ENCODE measurements around the gene MDFI.
A peak's percentile ranks its signal among the peaks of the same experiment; 100 is the strongest.

MDFI gene, protein sequence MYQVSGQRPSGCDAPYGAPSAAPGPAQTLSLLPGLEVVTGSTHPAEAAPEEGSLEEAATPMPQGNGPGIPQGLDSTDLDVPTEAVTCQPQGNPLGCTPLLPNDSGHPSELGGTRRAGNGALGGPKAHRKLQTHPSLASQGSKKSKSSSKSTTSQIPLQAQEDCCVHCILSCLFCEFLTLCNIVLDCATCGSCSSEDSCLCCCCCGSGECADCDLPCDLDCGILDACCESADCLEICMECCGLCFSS

DNA sequence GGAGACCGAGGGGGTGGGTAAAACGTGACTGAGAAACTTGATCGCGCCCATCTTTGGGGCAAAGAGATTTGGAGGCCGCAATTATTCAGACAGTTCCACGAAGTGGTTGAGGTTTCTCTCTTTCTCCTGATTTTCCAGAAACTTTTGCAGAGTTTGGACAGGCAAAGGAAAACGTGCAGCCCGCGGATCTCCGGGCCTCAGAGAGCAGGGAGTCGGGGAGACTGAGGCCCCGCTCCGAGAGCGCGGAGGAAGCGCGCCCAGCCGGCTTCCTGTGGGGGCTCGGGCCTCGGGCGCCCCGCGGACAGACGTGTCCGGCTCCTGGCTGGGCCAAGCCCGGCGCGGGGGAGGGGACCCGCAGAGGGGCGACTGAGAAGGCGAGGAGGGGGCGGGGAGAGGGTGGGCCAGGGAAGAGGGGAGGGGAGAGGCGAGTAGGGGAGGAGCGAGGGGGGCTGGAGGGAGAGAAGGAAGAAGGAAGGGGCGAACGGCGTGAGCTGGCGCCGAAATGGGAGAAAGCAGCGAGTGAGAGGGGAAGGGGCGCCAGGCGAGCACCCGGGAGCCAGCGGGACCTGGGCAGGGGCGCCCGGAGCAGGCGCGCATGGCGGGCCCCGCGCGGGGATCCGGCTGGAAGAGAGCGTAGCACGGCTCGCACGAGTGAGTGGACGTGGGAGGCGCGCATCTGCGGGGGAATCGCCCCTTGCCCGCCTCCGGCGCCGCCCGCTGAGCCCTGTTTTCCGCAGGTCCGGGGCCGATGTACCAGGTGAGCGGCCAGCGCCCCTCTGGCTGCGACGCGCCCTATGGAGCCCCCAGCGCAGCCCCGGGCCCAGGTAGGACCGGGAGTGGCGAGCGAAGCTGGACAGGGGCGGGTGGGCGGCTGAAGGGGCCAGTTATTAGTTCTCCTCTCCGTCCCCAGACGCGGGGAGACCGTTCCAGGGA lies at the start of gene MDFI:
Gene MDFI (plus strand): TSS at position 467 of the 933 bp plus-strand sequence. CDS start 282 bp downstream, at position 749.
- peak; percentile 4 for DNase-seq

DNA sequence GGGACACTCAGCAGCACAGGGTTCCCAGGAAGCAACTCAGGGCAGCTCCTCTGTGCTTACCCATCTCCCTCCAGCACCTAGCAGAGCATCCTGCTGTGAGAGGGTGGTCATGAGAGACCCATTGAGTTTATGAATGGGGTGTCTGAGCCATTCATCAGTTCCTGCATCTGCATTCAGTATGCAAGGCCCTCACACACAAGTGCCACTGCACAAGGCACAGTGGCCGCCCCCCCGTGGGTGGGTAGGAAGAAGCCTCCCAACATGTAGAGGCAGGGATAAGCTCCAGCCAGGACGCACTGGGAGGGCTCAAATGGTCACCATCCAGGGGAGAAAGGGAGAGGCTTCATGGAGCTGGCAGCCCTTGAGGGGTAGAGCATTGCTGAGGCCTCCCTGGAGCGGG lies 49.0 kb upstream of the MDFI start:
- DNase-seq: peak; percentile 4

DNA sequence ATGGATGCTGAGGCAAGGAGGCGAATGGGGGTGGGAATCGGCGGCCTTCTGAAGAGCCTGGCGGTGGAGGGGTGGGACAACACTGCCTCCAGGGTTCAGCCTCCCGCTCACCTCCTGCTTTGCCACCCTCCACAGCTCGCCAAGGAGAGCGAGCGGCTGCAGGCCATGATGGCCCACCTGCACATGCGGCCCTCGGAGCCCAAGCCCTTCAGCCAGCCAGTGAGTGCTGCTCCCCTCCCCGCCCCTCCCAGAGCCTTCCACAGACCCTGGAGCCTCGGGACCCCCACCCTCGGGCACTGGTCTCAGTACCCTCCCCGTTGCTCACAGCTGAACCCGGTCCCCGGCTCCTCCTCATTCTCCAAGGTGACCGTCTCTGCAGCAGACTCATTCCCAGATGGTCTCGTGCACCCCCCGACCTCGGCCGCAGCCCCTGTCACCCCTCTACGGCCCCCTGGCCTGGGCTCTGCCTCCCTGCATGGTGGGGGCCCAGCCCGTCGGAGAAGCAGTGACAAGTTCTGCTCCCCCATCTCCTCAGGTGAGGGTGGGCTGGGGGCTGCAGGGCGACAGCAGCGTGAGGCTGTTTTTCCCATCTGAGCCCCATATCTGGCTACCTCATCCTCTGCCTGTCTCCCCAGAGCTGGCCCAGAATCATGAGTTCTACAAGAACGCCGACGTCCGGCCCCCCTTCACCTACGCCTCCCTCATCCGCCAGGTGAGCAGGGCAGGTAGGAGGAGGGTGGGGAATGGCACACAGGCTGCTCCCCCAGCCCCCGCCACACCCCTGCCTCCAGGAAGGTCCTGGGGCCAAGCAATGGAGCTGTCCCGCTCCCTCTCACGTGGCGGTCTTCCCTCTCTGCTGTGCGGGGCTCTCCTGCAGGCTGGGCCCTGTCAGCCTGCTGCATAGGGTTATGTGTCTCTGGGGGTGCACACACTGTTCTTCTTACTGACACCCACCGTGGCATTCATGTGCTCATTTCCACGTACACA lies 48.3 kb upstream of the MDFI start:
- DNase-seq: no peak

DNA sequence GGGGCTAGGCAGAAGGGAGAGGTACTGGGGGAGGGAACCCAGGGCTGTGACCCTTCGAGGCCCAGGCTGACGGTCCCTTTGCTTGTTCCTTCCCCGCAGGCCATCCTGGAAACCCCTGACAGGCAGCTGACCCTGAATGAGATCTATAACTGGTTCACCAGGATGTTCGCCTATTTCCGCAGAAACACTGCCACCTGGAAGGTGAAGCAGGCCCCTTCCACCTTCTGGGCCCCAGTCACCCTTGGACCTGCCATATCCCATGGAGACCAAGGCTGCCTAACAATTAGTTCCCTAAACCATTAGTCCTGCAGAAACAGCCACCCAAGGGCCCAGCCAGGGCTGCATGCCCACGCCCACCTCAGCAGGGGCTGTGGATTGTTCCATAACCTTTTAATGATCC lies 47.1 kb upstream of the MDFI start:
- no peak for DNase-seq

DNA sequence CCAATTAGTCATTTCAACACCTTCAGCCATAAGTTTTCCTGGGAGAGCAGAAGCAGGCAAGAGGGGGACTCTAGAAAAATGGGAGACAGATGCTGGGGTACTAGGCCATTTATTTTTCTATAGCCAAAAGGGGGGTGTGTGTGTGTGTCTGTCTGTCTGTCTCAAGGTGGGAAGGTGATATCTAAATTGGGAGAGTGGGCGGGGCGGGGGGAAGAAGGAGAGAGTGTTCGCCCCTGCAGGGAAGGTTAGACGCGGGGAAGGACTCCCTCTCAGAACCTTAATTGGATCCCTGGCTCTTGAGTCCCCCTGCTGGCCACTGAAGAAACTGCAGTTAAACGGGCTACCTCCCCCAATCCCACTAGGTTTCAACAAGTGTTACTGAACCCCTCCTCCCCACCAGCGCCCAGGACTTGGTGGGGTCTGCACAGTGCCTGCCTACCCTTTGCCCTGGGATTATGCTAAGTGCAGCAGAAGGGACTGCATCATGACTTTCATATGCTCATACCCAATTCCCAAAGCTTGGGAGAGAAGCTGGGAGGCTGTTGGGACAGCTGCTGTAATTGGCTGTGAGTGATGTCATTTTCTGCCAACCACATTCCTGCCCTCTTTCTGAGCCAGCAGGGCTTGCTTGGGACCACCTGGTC lies 46.3 kb upstream of the MDFI start:
- peak; percentile 54 for DNase-seq

DNA sequence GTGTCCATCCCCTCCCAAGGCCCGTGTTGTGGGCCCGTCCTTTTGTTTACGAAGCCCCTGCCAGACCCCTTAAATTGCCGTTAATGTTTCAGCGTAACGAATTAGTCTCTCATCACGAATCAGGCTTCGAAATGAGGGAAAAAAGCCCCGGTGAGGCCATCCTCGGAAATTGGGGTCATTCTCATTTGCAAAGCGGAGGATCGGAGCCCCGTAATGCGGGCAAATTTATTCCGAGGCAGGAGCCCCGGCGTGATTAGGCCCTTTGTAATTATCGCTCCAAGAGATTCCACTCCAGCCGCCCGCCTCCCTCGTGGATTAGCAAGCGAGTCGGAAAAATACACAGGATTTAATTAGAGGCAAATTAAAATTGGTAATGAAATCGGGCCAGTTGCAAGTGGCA lies 44.9 kb upstream of the MDFI start:
- DNase-seq: no peak

DNA sequence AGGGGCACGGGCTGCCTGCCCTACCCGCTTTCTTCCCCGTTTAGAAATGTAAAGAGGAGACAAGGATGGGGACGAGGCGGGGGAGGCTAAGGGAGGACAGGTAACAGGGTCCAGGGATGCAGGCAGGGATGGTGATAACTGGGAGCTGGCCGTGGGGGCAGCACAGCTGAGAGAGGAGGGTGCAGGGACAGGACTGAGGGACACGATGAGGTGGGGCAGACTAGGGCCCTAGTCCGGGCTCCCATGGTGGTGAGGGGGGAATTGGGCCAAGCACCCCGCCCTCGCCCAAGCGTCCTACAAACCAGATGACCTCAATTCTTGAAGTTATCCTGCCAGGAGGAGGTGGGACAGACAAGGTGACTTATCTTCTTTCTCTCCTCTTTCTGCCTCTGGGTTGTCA lies 44.4 kb upstream of the MDFI start:
- no peak for DNase-seq

DNA sequence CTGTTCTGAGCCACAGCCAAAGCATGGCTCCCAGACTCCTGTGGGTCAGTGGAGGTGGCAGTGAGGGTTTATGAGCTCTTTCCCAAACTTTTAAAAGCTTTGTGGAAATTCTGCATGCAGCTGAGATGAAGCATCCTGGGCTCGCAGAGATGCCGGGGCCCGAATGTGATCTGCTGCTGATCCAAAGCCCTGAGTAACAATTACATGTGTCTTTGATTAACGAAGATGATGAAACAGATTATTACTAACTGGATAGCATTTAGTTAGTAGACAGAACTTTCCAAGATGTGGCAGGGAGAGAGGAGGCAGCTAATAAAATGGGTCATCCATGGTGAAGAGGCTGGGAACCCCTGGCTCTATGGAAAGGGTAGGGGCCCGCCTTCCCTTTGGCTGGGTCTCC lies 43.9 kb upstream of the MDFI start:
- no peak for DNase-seq

DNA sequence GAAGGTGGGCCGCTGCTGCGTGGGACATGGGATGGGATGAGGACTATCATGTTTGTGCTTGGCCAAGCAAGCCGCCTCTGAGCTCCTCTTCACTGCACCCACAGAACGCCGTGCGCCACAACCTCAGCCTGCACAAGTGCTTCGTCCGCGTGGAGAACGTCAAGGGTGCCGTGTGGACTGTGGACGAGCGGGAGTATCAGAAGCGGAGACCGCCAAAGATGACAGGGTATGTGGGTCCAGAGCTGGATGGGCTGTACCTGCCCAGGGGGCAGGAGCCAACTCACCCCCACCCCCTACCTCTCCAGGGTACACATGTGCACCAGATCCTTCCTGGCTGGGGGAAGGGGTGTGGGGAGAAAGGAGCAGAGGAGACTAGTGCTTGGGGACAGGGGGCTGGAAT lies 43.5 kb upstream of the MDFI start:
- DNase-seq: no peak

DNA sequence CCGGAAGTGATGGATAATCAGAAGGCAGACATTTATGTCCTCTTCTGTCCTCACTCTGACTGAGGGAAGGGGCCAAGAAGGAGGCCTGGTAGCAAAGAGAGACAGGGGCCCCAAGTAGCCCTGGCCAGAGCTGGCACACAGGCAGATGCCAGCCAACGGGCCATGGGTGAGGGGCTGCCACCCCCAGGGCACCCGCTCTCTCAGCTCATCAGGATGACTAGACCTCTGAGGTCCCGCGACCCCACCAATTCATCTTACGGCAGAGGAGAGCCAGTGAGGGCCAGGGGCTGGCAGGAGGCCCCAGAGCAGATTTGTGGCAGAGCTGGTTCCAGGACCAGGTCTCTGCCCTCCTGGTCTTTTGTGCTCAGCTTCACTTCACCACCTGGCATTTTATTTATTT lies 43.1 kb upstream of the MDFI start:
- DNase-seq: no peak

DNA sequence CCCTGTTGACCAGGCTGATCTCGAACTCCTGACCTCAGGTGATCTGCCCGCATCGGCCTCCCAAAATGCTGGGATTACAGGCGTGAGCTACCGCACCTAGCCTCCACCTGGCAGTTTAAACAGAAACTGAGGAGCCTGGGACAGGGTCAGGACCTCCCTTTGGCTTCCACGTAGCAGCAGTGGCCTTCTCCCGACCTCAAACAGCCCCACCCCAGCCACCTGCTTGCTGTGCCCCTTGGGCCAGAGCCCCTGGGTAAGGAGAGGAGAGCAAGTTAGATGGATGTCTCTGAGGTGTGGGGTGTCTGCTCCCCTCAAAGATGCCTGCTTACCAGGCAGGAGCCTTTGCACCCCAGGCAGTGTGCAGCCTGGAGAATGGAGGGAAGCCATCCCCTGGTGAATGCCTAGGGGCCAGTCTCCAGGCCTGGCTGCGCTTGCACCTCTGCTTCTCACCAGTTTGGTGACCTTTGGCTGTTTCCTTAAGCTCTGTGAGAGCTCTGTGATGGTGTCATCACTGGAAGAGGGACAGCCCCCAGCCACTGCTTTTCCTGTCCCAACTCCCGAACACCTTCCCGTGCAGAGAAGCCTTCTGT lies 42.1 kb upstream of the MDFI start:
- DNase-seq: no peak

DNA sequence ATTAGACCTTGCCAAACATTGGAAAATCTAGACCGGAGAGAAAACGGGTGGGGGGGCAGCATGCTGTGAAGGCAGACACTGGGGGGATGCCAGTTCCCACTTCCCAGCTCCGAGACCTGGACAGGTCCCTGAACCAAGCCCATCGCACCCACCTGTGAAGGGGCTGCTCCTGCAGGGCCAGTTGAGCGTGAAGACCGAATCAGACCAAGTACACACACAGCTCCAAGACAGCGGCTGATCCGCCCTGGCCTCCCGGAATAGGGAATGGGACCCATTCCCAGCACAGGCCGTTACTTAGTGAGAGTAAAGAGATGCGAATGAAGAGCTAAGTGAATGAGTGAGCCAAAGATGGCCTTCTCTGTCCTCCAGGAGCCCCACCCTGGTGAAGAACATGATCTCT lies 41.5 kb upstream of the MDFI start:
- DNase-seq: no peak

DNA sequence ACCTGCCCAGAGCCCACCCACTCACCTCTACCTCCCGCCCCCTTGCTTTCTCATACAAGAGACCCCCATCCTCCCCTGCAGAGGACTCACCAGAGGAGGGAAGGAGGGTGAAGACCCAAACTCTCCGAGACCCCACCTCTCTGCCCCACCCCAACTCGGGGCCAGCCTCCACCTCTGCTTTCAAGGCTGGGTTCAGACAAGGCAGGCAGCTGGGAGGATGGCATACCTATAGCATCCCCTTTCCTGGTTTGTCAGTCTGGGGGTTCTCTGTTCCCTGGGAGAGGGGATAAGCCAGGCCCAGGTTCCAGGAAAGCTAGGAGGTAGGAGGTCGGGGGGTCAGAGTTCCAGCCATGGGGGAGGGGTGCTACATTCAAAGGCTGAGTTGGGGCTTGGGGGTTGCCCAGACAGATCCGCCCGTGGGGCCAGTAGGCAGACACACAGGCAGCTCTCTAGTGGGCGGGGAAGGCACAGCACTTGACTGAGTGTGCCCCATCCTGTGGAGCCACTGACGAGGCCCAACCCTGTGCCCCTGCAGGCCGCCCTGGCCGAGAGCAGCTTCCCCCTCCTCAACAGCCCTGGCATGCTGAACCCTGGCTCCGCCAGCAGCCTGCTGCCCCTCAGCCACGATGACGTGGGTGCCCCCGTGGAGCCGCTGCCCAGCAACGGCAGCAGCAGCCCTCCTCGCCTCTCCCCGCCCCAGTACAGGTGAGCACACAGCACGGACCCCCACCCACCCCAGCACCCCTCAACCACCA lies 40.8 kb upstream of the MDFI start:
- DNase-seq: no peak

DNA sequence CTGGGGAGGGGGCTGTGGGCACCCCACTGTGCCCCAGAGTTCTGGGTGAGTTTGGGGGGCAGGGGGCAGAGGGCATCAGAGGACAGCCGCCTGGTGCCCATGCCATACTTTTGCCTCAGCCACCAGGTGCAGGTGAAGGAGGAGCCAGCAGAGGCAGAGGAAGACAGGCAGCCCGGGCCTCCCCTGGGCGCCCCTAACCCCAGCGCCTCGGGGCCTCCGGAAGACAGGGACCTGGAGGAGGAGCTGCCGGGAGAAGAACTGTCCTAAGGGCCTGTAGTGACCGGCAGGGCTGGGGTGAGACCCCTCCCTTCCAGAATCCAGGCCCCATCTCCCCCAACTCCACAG lies 39.6 kb upstream of the MDFI start:
- DNase-seq: no peak

DNA sequence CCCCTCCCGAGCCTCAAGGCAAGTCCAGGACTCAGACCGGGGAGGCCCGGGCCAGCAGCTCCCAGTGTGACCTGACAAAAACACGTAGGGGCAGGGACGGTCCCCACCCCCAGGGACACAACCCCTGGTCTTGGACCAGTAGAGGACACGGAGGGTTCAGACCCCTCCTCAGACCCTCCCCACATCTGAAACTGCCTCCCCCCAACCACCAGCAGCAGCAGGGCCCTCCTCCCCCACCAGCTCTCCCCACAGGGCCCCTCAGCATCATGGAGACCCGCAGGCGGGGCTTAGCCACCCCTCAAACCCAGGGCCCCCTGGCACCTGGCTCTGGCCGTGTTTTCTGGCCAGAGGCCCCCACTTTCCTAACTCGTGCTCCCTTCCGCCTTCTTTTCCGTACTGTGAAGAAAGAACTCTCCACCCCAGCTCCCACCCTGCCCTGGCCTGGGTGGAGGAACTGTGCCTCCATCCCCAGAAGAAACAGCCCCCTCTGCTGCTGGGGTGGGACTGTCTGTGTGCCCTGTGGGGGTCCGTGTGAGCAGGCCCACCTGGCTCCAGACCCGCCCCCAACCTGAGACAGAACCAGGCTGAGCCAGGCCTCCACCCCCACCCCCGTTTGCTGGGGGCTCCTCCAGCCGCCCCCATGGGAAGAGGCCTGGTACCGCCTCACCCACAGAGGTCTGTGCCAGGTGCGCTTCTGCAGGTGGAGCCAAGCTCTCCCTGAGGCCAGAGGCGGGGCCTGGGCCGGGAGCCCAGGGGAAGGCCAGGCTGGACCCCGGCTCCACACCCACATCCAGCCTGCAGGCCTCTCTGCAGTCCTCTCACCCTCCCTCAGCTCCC lies 39.0 kb upstream of the MDFI start:
- DNase-seq: peak; percentile 3

DNA sequence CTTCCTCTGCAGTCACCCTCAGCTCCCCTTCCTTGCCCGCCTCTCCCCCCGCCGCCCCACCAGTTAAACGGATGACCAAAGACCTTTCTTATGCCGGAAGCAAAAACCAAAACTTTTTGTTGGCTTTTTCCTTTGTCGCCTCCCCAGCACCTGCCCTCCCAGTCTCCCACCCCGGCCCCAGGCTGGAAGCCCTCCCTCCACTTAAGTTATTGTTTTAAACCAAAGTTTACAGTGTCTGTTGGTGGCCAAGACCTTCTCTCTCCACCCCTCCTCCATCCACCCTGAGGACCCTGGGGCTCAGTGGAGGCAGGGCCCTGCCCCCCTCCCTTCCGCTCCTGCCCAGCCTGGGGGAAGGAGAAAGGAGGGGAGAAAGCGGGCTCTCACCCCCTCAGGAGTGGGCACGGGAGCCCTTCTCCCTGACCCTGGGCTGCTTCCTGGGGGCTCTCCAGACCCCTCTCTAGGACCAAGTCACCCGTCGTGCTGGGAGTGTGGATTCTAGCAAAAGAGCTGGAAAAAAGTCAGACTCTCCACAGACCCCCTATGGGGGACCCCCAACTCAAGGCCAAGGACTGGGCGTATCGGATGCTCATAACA lies 38.3 kb upstream of the MDFI start:
- no peak for DNase-seq

DNA sequence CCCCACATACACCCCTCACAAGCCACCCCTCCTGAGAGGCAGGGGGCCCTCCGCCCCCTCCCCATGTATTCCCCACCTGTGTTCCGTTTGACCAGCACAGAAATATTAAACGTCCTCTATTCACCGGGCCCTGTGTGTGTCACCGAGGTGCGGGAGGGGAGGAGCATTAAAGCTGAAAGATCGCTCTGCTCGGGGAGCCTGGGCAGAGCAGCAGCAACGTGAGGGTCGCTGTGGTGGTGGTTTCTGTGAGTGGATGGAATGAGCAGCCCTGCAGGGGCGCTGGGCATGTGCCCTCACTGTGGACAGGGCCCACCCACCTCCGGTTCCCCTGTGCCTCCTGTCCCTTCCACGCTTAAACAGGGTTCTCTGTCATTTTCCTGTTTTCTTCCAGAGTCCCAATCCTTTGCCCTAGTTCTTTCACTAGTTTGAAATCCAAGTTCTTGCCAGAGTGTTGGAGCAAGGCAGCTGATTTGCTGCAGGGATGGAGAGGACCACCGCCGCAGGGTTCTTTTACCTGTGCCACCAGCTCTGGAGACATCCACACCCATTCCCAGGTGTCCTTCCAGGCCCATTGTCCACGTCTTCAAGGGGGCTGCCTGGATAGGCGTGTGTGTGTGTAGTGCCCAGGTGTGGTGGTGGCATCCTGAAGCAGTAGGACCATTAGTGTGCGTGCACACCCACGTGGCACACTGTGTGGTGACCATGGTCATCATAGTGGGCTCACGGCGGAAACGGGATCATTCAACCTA lies 37.6 kb upstream of the MDFI start:
- DNase-seq: no peak

DNA sequence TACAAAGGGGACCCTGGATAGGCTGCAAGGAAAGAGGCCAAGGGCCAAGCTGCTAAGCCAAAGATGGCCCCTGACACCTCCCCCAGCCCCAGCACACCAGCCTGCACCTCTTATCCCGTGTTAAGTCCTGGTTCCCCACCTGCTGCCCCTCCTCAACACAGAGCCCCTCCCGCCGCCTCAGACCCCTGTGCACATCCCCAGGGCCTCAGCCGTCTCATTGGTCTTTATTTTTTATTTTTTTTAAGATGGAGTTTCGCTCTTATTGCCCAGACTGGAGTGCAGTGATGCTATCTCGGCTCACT lies 37.1 kb upstream of the MDFI start:
- DNase-seq: no peak

DNA sequence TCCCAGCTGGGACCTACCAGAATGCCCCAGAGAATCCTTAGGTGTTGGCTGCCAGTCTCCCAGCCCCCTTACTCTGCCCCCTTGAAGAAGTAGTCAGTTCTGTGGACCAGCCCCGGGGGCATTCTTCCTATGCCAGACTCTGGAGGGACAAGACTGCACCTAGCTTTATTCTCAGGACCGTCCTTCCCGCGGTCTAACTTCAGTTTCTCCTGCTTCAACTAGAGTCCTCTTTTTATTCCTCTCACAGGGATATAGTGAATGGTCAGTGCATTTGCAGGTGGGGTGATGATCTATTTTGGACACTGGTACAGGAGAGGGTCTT lies 35.9 kb upstream of the MDFI start:
- no peak for DNase-seq
